Tibial nerve (tissue), 4 donors: ENCODE data around the gene DNAJB9. TPM values are rescaled to one million over a fixed set of nuclear protein-coding genes. Genes with fewer than 3 reads are reported as not detected.

Source experiments
- DNase-seq, 2 donors: peaks; one replicate each; pipeline ENCODE4 v3.0.0-alpha.2; 2019; ENCODE audit warnings: low spot score in 2 of 2
- H3K27ac ChIP-seq, 4 donors: fragments of 200-600 bp; sonication (generic) in 3 of 4; one replicate each; pipeline ENCODE4 v1.5.1; 2017 to 2019; ENCODE audit warnings: mild to moderate bottlenecking in 1 of 4
- H3K27me3 ChIP-seq, 2 donors: fragments of 200-600 bp; sonication (generic) in 1 of 2; one replicate each; pipeline versions ENCODE4 v1.5.1 to v1.6.0; 2017 to 2019
- H3K36me3 ChIP-seq, 3 donors: fragments of 200-600 bp; sonication (generic); one replicate each; pipeline ENCODE4 v1.5.1; 2018 to 2019
- H3K4me1 ChIP-seq, 4 donors: fragments of 200-600 bp; sonication (generic) in 3 of 4; one replicate each; pipeline ENCODE4 v1.5.1; 2017 to 2019
- H3K4me3 ChIP-seq, 4 donors: fragments of 200-600 bp; sonication (generic) in 3 of 4; one replicate each; pipeline ENCODE4 v1.5.1; 2017 to 2019; ENCODE audit warnings: mild to moderate bottlenecking in 1 of 4, moderate library complexity in 1 of 4
- H3K9me3 ChIP-seq, 4 donors: fragments of 200-600 bp; sonication (generic) in 3 of 4; one replicate each; pipeline ENCODE4 v1.5.1; 2017 to 2019
- CTCF ChIP-seq, 5 experiments: fragments of 200-600 bp in 3 of 5; fragments of 450-650 bp in 2 of 5; sonication (generic) in 3 of 5; IDR thresholded peaks; one replicate each; pipeline ENCODE4 v1.5.1; 2016 to 2019; ENCODE audit warnings: antibody characterized with exemption in 5 of 5, mild to moderate bottlenecking in 3 of 5, moderate library complexity in 2 of 5
- EP300 ChIP-seq, 2 donors: sonication (generic); formaldehyde crosslinking; IDR thresholded peaks; one replicate each; pipeline ENCODE4 v1.6.1; 2017; ENCODE audit warnings: antibody characterized with exemption in 2 of 2, mild to moderate bottlenecking in 1 of 2
- POLR2A ChIP-seq, 2 donors: fragments of 450-650 bp; IDR thresholded peaks; one replicate each; pipeline ENCODE4 v1.6.1; 2017; ENCODE audit warnings: antibody characterized with exemption in 2 of 2, mild to moderate bottlenecking in 2 of 2, moderate library complexity in 2 of 2
- WGBS, 2 donors: methylation state at CpG; one replicate each; pipeline ENCODE4 v1.1.5; 2018; 5-methylcytosine and 5-hydroxymethylcytosine counted together
- total RNA-seq, 4 donors: library from RNA; depleted of rRNA; stranded (reverse); fragments of >200 nt; gene quantifications; one replicate each; pipeline ENCODE4 v1.1.0, GENCODE V29; 2016

The DNAJB9 gene
- total RNA-seq, 4 donors from 2014 or later: 14.7 to 20.4 (median 16.9) TPM

GRCh38 chr7:108580298-108580697, 10.6 kb downstream of the DNAJB9 start:
- H3K9me3 ChIP-seq: peaks cover 0 to 12% (median 0%) of the 10 kb centered on the region in 4 donors
- TF ChIP-seq CTCF (IDR thresholded peaks at IDR 0.05): no peak
- TF ChIP-seq EP300 (IDR thresholded peaks at IDR 0.05): no peak
- no peak for TF ChIP-seq POLR2A (IDR thresholded peaks at IDR 0.05)
- peaks cover 0 to 28% (median 0%) of the 10 kb centered on the region in 3 donors for H3K36me3 ChIP-seq
- H3K4me3 ChIP-seq: no peak overlapping the region
- H3K4me1 ChIP-seq: no peaks in the 10 kb centered on the region
- WGBS, 2 donors: 71 to 78% methylated on average over 4 to 6 of the region's 6 CpGs
- H3K27me3 ChIP-seq: no peaks in the 10 kb centered on the region
- DNase-seq: no peak
- no peak overlapping the region for H3K27ac ChIP-seq

- H3K27me3 ChIP-seq: peaks cover 0 to 1% of the 10 kb centered on the region in 2 donors
- H3K36me3 ChIP-seq: peaks cover 0 to 24% (median 0%) of the 10 kb centered on the region in 3 donors
- WGBS, 2 donors: 50 to 59% methylated on average over 4 of the region's 4 CpGs
- no peak overlapping the region for H3K27ac ChIP-seq
- H3K4me1 ChIP-seq: no peaks in the 10 kb centered on the region
- no peak for DNase-seq
- peaks cover 0 to 12% (median 0%) of the 10 kb centered on the region in 4 donors for H3K9me3 ChIP-seq
- TF ChIP-seq CTCF (IDR thresholded peaks at IDR 0.05) (no peak), EP300 (IDR thresholded peaks at IDR 0.05) (no peak), POLR2A (IDR thresholded peaks at IDR 0.05) (no peak)
- H3K4me3 ChIP-seq: no peak overlapping the region
Measured at GRCh38 chr7:108581655-108582491, 12.2 kb downstream of the DNAJB9 start.

- WGBS, 2 donors: 84% methylated on average over 1 of the region's 1 CpG
- no peak for TF ChIP-seq EP300 (IDR thresholded peaks at IDR 0.05)
- TF ChIP-seq CTCF (IDR thresholded peaks at IDR 0.05): no peak
- TF ChIP-seq POLR2A (IDR thresholded peaks at IDR 0.05): no peak
- peaks cover 0 to 14% (median 0%) of the 10 kb centered on the region in 3 donors for H3K36me3 ChIP-seq
- peaks cover 0 to 2% of the 10 kb centered on the region in 2 donors for H3K27me3 ChIP-seq
- H3K9me3 ChIP-seq: peaks cover 0 to 11% (median 0%) of the 10 kb centered on the region in 4 donors
- H3K27ac ChIP-seq: no peak overlapping the region
- no peak for DNase-seq
- no peak overlapping the region for H3K4me3 ChIP-seq
- H3K4me1 ChIP-seq: no peaks in the 10 kb centered on the region
Measured at GRCh38 chr7:108584211-108584610, 14.5 kb downstream of the DNAJB9 start.

GRCh38 chr7:108585843-108586242, 16.2 kb downstream of the DNAJB9 start:
- TF ChIP-seq CTCF (IDR thresholded peaks at IDR 0.05) (no peak), POLR2A (IDR thresholded peaks at IDR 0.05) (no peak), EP300 (IDR thresholded peaks at IDR 0.05) (no peak)
- no peaks in the 10 kb centered on the region for H3K4me1 ChIP-seq
- no peaks in the 10 kb centered on the region for H3K9me3 ChIP-seq
- H3K36me3 ChIP-seq: no peaks in the 10 kb centered on the region
- H3K27me3 ChIP-seq: peaks cover 0 to 2% of the 10 kb centered on the region in 2 donors
- H3K27ac ChIP-seq: no peak overlapping the region
- no peak for DNase-seq
- 85 to 86% methylated on average over 2 of the region's 2 CpGs for WGBS, 2 donors
- H3K4me3 ChIP-seq: no peak overlapping the region

GRCh38 chr7:108586274-108586710, 16.6 kb downstream of the DNAJB9 start:
- WGBS, 2 donors: 55 to 58% methylated on average over 3 of the region's 3 CpGs
- Histone ChIP-seq H3K4me3 (no peak overlapping the region), H3K27me3 (peaks cover 0 to 2% of the 10 kb centered on the region in 2 donors), H3K4me1 (no peaks in the 10 kb centered on the region), H3K27ac (no peak overlapping the region), H3K36me3 (no peaks in the 10 kb centered on the region), H3K9me3 (no peaks in the 10 kb centered on the region)
- no peak for TF ChIP-seq EP300 (IDR thresholded peaks at IDR 0.05)
- TF ChIP-seq POLR2A (IDR thresholded peaks at IDR 0.05): no peak
- TF ChIP-seq CTCF (IDR thresholded peaks at IDR 0.05): no peak
- no peak for DNase-seq
